SK-N-SH (cell line): ENCODE results near the gene PCDHB8.

Experiments
- ELF1 ChIP-seq: IDR thresholded peaks from 2 replicates; pipeline ENCODE4 v1.4.0; 2012
- JUND ChIP-seq: IDR thresholded peaks from 2 replicates; pipeline ENCODE4 v1.4.0; 2012
- MXI1 ChIP-seq: IDR thresholded peaks from 2 replicates; pipeline ENCODE4 v1.6.1; 2012; ENCODE audit warnings: mild to moderate bottlenecking, low read depth, low read length, improper control_type of control experiment
- SMC3 ChIP-seq: IDR thresholded peaks from 2 replicates; pipeline ENCODE4 v1.6.1; 2012; ENCODE audit warnings: low read depth, low read length, improper control_type of control experiment
- YY1 ChIP-seq: IDR thresholded peaks from 2 replicates; pipeline ENCODE4 v1.4.0; 2012; ENCODE audit warnings: low read depth, mild to moderate bottlenecking
- TF ChIP-seq, protein P1 (sequence below): fragments of 200-600 bp; sonication (generic); IDR thresholded peaks from 2 replicates; pipeline ENCODE4 v1.6.1; 2017; ENCODE audit warnings: antibody characterized with exemption, mild to moderate bottlenecking, moderate library complexity
- TF ChIP-seq, protein P2 (sequence below): IDR thresholded peaks from 2 replicates; pipeline ENCODE4; 2012

DNA sequence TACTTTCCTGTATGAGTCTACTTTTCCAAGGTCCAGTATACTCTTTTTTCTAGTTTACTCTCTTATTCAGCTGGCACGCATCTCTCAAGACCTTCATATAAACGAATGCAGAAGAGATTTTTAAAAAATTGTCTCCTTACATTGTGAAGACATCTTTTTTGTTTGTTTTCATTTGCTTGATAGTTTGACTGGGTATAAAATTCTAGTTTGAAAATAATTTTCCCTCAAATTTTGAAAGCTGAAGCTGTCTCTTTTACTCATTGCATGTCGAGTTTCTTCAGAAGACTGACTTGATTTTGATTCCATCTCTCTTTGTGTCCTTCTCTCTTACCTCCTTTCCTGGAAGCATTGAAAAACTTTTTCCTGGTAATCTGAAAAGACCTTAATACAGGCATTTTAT, 18.8 kb downstream of the PCDHB8 start:
- TF ChIP-seq YY1: no peak
- TF ChIP-seq JUND: no peak
- TF ChIP-seq, protein P1, sequence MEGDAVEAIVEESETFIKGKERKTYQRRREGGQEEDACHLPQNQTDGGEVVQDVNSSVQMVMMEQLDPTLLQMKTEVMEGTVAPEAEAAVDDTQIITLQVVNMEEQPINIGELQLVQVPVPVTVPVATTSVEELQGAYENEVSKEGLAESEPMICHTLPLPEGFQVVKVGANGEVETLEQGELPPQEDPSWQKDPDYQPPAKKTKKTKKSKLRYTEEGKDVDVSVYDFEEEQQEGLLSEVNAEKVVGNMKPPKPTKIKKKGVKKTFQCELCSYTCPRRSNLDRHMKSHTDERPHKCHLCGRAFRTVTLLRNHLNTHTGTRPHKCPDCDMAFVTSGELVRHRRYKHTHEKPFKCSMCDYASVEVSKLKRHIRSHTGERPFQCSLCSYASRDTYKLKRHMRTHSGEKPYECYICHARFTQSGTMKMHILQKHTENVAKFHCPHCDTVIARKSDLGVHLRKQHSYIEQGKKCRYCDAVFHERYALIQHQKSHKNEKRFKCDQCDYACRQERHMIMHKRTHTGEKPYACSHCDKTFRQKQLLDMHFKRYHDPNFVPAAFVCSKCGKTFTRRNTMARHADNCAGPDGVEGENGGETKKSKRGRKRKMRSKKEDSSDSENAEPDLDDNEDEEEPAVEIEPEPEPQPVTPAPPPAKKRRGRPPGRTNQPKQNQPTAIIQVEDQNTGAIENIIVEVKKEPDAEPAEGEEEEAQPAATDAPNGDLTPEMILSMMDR: no peak
- TF ChIP-seq SMC3: no peak
- TF ChIP-seq MXI1: no peak
- TF ChIP-seq, protein P2, sequence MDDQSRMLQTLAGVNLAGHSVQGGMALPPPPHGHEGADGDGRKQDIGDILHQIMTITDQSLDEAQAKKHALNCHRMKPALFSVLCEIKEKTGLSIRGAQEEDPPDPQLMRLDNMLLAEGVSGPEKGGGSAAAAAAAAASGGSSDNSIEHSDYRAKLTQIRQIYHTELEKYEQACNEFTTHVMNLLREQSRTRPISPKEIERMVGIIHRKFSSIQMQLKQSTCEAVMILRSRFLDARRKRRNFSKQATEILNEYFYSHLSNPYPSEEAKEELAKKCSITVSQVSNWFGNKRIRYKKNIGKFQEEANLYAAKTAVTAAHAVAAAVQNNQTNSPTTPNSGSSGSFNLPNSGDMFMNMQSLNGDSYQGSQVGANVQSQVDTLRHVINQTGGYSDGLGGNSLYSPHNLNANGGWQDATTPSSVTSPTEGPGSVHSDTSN: no peak
- no peak for TF ChIP-seq ELF1
